Adrenal gland (tissue), 5 donors: ENCODE results near the gene CSNK1G1.
A peak's percentile ranks its signal among the peaks of the same experiment; 100 is the strongest.

Experiments used
- CTCF ChIP-seq, 6 experiments: fragments of 450-650 bp in 4 of 6; fragments of 200-600 bp in 2 of 6; sonication (generic) in 1 of 6; IDR thresholded peaks; 1 replicate in 5 of 6; 2 replicates in 1 of 6; pipeline versions ENCODE4 v1.5.1 to v1.8.0; 2016 to 2021; ENCODE audit warnings: antibody characterized with exemption in 6 of 6, mild to moderate bottlenecking in 2 of 6, moderate library complexity in 1 of 6
- POLR2A ChIP-seq, 2 donors: fragments of 450-650 bp; IDR thresholded peaks; one replicate each; pipeline ENCODE4 v1.6.1; 2017; ENCODE audit warnings: antibody characterized with exemption in 2 of 2, mild to moderate bottlenecking in 2 of 2, moderate library complexity in 1 of 2
- donor health status: DM: no; HTN: no; CAD: no.

GRCh38 chr15:64153480-64154367, 202.2 kb downstream of the CSNK1G1 start:
- TF ChIP-seq CTCF (IDR thresholded peaks at IDR 0.05) (peak; percentile 93 to 98 (median 97)), POLR2A (IDR thresholded peaks at IDR 0.05) (no peak)
